DMS114 treated with DMSO at 0.1 percent for 48 hours (cell line): Measurements from ENCODE around the gene STING1.
"Not testable (repeated sequence)": the region's sequence is repeated elsewhere in the genome, so short reads cannot be mapped to it uniquely, and the experiment has no call there.

Experiments used
- DNase-seq: peaks from one replicate; lab custom pipeline; 2025; ENCODE audit not compliant: unreplicated experiment; lab: John Stamatoyannopoulos, UW

The STING1 gene

GRCh38 chr5:139482050-139482889 lies at the start of gene STING1:
Gene STING1 (minus strand): TSS chr5:139482758. CDS start chr5:139481704, 1,054 bp downstream.
- no peak for DNase-seq

- no peak for DNase-seq
Observed at GRCh38 chr5:139531772-139532169, 49.2 kb upstream of the STING1 start.

DNA sequence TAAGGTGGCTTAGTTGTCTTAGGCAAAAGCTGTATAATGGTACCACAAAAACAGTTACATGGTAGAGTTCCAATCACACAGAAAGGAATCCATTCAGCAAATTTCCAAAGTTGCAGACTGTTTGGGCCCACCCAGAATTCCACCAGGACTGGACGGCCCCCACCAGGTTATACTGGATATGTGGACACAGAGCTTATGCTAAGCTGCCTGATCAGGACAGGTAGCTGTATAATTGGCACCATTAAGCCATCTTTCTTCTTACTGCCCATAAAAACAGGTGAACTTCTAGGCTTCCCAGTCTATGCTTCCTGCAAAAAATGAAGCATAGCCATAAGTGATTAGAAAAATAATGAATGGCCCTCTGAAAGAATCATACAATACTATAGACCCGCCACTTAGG lies 47.5 kb upstream of the STING1 start:
- DNase-seq: not testable (repeated sequence)

- not testable (repeated sequence) for DNase-seq
Observed at GRCh38 chr5:139528695-139529094, 46.1 kb upstream of the STING1 start.

- DNase-seq: not testable (repeated sequence)
Observed at GRCh38 chr5:139527896-139528467, 45.4 kb upstream of the STING1 start.

DNA sequence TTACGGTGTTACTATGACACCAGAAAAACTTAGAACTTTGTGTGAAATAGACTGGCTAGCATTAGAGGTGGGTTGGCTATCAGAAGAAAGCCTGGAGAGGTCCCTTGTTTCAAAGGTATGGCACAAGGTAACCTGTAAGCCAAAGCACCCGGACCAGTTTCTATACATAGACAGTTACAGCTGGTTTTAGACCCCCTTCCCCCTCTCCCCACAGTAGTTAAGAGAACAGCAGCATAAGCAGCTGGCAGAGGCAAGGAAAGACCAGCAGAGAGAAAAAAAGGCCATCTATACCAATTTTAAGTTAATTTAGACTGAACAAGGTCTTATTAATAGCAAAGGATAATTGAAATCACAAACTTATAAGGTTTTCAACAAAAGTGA lies 44.5 kb upstream of the STING1 start:
- DNase-seq: not testable (repeated sequence)

- not testable (repeated sequence) for DNase-seq
Observed at GRCh38 chr5:139526309-139527089, 43.9 kb upstream of the STING1 start.

DNA sequence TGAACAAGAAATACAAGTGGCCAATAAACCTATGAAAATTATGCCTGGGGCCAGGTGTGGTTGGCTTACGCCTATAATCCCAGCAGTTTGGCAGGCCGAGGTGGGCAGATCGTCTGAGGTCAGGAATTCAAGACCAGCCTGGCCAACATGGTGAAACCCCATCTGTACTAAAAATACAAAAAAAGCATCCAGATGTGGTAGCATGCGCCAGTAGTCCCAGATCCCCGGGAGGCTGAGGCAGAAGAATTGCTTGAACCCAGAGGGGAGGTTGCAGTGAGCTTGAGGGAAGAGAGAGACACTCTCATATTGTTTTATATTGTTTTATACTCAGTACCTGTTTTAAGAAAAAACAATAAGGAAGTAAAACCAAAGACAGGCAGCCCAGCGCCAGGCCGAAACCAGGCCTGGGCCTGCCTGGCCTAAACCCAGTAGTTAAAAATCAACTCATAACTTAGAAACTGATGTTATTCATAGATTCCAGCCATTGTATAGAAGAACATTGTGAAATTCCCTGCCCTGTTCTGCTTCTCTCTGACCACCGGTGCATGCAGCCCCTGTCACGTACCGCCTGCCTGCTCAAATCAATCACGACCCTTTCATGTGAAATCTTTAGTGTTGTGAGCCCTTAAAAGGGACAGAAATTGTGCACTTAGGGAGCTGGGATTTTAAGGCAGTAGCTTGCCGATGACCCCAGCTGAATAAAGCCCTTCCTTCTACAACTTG lies 43.2 kb upstream of the STING1 start:
- DNase-seq: not testable (repeated sequence)

GRCh38 chr5:139524940-139525585 lies 42.5 kb upstream of the STING1 start:
- no peak for DNase-seq

GRCh38 chr5:139524446-139524845 lies 41.9 kb upstream of the STING1 start:
- DNase-seq: no peak

DNA sequence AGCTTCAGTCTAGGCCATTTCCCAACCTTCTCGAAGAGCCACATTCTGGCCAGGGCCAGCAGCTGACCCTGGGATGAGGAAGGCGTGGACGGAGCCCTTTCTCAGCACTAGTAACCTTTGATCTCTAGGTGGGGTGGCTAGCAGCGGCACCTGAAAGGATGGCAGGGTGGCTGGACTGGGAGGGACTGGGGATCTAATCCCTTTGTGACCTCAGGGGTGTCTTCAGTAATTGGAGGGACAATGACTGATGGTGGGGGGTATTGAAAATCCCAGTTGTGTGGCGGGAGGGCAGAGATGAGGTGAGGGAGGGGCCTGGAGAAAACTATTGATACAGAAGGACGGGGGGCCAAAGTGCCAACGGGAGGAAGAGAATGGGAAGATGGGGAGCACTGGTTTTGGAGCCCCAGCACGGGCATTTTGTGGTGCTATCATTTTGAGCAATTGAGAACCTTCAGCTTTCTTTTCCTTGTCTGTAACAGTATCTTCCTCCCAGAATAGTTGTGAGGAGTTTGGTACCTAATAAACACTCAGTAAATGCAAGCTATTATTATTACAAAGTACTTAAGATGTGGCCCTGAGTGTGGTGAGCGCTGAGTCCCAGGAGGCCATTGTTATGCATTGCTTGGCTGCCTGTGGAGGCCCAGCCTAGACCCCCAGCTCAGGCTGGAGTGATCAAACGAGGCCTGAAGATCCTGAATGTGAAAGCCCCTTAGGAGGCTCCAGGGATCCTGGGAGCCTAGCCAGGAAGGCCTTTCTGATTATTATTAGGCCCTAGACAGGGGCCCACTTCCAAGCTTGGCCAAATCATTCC lies 41.3 kb upstream of the STING1 start:
- DNase-seq: no peak

GRCh38 chr5:139517683-139518564 lies 35.4 kb upstream of the STING1 start:
- DNase-seq: peak; percentile 78

DNA sequence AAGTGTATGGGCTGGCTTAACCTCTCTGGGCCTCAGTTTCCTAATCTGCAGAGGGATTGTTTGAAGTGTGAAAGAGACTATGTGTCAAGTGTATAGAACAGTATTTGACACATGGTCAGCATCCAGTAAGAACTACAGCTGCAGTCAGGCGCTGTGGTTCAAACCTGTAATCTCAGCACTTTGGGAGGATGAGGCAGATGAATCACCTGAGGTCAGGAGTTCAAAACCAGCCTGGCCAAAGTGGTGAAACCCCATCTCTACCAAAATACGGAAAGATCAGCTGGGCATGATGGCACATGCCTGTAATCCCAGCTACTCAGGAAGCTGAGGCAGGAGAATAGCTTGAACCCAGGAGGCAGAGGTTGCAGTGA lies 31.9 kb upstream of the STING1 start:
- no peak for DNase-seq

DNA sequence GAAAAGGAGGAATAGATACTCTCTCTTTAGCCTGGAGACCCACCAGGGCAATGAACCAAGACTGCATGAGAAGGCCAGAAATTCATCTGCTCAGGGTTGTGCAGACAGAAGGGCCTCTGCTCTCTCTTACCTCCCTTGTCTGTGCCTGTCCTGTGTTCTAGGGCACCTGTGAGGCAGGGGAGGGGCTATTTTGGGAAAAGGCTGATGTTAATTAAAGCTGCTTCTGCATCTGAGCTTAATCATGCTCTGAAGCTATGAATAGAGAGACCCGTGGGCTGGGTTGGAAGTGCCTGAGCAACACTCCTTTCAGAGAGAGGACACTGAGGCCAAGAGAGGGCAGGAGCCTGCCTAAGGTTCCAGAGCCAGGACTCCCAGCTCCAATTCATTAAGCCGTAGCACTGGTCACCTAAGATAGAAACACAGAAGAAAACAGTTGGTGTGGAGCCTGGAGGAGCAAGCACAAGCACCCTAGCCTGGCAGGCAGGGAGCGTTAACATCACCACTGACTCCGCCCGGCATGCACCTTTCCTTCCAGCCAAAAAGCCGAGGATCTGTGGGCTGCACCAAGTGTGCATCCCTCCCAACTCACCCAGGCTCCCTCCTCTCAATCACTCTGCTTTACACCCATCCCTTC lies 31.4 kb upstream of the STING1 start:
- no peak for DNase-seq

DNA sequence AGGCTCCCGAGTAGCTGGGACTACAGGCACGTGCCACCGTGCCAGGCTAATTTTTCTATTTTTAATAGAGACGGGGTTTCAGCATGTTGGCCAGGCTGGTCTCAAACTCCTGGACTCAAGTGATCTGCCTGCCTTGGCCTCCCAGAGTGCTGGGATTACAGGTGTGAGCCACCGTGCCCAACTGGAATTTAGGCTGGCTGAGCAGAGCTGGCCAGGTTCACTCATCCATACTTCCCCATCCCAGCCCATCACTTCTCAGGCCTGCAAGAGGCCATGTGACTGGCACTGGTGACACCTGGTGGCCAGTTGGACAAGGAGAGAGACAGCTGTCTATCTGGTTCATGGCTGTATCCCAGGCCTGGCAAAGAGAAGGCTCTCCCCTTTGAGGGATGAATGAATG lies 30.9 kb upstream of the STING1 start:
- peak; percentile 70 for DNase-seq

- peak; percentile 13 for DNase-seq
Observed at GRCh38 chr5:139512786-139513390, 30.3 kb upstream of the STING1 start.

DNA sequence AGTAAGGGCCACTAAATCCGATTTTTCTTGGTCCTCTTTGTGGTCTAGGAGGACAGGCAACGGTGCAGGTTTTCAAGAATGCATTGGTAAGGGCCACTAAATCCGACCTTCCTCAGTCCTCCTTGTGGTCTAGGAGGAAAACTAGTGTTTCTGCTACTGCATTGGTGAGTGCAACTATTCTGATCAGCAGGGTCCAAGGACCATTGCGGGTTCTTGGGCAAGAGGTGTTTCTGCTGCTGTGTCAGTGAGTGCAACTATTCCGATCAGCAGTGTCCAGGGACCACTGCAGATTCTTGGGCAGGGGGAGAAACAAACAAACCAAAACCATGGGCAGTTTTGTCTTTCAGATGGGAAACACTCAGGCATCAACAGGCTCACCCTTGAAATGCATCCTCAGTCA lies 22.2 kb upstream of the STING1 start:
- not testable (repeated sequence) for DNase-seq

GRCh38 chr5:139503879-139504278 lies 21.3 kb upstream of the STING1 start:
- not testable (repeated sequence) for DNase-seq
